Testis (tissue), 2 donors: ENCODE results near the gene GUF1.

Experiments
- CTCF ChIP-seq, 3 experiments: fragments of 450-650 bp in 2 of 3; fragments of 200-600 bp in 1 of 3; sonication (generic) in 1 of 3; IDR thresholded peaks; one replicate each; pipeline ENCODE4 v1.5.1; 2016 to 2019; ENCODE audit warnings: antibody characterized with exemption in 3 of 3, mild to moderate bottlenecking in 2 of 3, moderate library complexity in 1 of 3
- POLR2A ChIP-seq: fragments of 450-650 bp; IDR thresholded peaks from one replicate; pipeline ENCODE4 v1.6.1; 2017; ENCODE audit warnings: antibody characterized with exemption, mild to moderate bottlenecking, moderate library complexity

- no peak for TF ChIP-seq CTCF (IDR thresholded peaks at IDR 0.05)
- TF ChIP-seq POLR2A: no peak
Measured at GRCh38 chr4:44701037-44701436, 22.8 kb downstream of the GUF1 start.
